Hematopoietic multipotent progenitor cell treated with erythropoietin and hydrocortisone succinate and interleukin-3 and kit ligand, for 8 days (in vitro differentiated cells): Measurements from ENCODE around the gene C22orf39.

Experiments used
- DNase-seq: peaks from one replicate; pipeline ENCODE4 v3.0.0-alpha.2; 2015

The C22orf39 gene

DNA sequence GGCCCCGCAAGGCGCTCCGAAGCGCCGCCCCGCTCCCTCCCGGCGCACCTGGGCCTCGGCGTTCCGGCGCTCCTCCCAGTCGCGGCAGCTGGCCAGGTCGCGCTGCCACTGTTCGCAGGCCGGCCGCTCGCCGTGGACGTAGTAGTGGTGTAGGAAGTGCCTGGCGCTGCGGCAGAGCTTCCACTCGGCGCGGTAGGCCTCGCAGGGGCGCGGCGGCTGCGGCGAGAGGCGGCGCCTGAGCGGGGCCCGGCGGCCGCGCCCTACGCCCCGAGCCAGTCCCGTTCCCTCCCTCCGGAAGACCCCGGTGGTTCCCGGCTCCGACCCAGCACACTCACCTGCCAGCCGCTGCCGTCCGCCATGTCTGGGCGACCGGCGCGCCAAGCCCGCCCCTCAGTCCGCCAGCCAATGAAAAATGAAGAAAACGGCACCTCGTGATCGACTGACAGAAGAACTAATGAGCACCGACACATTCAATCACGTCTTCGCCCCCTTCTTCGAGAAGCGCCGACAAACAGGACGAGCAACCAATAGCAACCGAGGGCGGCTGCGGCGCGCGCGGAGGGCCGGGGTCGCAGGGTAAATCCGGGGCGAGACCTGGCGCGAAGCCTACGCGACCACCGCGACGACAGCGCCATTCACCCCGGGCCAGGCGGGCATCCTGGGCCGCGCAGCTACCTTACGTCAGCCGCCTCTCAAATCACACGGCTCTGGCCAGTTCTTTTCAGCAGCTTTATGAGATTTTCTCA is at the start of gene C22orf39:
Gene C22orf39, minus strand, starts transcription at position 382 of the 746 bp plus-strand sequence. Its CDS starts 23 bp downstream, at position 359.
- peak; percentile 93 for DNase-seq

DNA sequence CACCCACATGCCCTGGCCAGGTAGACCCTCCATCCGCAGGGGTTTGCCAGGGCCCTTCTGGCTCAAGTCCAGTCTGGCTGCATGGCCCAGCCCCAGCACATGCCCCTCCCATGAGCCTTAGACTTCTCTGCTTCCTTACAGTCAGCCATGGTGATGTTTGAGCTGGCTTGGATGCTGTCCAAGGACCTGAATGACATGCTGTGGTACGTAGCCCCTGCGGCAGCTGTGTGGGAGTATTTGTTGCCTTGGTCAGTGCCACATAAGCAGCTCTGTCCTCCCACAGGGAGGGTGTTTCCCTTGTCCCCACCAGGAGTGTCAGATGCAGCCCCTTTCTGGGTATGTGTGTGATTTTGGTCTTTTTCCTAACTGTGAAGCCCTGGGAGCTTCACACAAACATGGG is 49.7 kb upstream of the C22orf39 start:
- peak; percentile 30 for DNase-seq

DNA sequence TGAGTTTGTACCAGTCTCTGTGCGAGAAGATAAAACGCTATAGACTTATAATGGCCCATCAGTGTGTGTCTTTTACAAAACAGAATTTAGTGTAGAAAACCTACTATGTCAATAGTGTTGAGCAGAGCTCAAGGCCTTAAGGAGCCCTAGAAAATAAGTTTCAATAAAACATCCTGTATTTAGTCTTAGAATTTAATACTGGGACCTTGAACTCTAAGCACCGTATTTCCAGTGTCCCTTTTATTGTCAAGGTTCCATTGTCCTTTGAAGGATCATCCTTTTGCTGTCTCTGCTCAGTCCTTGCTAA is 48.8 kb upstream of the C22orf39 start:
- DNase-seq: no peak

- no peak for DNase-seq
Measured at GRCh38 chr22:19495562-19496323, 48.2 kb upstream of the C22orf39 start.

- DNase-seq: no peak
Measured at GRCh38 chr22:19494676-19495173, 47.2 kb upstream of the C22orf39 start.

DNA sequence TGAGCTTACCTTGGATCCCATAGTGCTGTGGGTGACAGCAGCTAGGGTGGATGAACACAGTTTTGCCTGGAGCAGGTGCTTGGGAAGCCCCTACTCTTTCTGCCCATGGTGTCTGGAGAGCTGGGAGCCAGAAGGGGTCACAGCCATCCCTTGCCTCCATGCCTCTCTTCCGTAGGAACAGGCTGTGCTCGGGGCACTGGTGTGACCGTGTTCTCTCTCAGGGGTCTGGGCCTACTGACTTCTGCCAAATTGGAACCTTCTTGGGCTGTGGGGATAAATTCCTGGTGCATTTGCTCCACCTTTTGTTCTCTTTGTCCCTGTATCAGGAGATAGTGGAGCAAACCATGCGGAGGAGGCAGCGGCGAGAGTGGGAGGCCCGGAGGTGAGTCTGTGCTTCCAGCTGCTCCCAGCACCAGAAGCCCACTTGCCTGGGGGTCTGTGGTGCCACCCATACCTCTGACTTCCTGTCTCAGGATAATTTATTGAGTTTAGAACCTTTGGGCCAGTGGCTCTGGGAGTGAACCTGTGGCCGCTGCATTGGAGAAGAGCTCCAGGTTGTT is 46.6 kb upstream of the C22orf39 start:
- DNase-seq: no peak

- DNase-seq: no peak
Measured at GRCh38 chr22:19492504-19493174, 45.1 kb upstream of the C22orf39 start.

DNA sequence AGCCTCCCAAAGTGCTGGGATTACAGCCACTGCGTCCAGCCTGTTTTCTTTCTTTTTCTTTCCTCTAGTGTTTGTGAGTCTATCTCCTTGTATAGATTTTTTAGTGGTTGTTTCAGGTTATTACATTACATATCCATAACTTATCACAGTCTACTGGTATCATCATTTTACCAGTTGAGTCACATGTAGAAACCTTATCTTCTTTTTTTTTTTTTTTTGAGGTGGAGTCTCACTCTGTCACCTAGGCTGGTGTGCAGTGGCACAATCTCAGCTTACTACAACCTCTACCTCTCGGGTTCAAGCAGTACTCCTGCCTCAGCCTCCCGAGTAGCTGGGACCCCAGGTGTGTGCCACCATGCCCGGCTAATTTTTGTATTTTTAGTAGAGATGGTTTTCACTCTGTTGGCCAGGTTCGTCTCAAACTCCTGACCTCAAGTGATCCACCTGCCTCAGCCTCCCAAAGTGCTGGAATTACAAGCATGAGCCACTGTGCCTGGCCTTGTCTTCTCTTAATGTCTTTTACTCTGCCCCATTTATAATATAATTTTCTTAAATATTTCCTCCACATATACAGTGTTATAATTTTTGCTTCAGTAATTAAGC is 43.2 kb upstream of the C22orf39 start:
- no peak for DNase-seq

DNA sequence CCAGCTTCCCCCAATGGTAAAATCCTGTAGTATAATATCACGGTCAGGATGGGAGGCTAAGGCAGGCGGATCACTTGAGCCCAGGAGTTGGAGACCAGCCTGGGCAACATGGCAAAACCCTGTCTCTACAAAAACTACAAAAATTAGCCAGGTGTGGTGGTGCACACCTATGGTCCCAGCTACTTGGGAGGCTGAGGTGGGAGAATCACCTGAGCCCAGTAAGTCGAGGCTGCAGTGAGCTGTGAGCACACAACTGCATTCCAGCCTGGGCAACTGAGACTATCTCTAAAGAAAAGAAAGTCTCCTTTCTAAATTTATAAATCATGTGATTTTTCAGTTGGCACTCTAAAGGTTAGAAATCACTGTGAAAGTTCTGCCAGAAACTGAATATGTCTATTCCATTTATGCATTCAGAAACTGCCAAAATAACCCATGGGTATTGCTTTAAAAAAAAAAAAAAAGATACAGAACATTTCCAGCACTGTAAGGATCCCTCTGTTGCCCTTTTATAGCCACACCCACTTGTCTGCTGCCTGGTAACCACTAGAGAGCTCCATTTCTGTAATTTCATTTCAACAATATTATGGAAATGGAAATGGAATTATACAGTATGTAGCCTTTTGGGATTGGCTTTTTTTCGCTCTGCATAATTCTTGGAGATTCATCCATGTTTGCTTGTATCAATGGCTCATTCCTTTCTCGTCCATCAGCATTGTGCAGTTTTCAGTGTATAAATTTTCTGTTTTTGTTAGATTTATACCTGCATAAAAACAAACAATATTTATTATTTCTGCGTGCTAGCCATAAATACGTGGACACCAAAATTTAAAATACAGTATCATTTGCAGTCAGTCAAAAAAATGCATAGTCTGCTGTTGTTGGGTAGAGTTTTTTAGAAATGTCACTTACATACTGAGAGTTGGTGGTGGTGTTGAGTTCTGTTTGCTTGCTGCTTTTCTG is 41.7 kb upstream of the C22orf39 start:
- peak; percentile 50 for DNase-seq

DNA sequence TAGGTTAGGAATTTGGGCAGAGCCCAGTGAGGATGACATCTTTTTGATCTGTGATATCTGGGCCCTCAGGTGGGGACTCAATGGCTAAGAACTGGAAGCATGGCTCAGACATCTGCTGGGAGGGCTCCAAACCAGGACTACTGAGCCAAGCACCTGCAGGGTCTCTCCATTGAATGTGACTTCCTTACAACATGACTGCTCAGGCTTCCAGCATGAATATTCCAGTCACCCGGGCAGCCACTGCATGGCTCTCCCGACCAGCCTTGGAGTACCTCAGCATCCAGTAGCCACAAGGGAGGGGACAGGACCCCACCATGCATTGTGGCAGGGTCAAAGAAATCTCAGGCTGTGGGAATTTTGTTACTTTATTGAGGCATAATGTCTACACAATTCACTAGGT is 40.8 kb upstream of the C22orf39 start:
- DNase-seq: no peak

- no peak for DNase-seq
Measured at GRCh38 chr22:19483481-19484244, 36.2 kb upstream of the C22orf39 start.

DNA sequence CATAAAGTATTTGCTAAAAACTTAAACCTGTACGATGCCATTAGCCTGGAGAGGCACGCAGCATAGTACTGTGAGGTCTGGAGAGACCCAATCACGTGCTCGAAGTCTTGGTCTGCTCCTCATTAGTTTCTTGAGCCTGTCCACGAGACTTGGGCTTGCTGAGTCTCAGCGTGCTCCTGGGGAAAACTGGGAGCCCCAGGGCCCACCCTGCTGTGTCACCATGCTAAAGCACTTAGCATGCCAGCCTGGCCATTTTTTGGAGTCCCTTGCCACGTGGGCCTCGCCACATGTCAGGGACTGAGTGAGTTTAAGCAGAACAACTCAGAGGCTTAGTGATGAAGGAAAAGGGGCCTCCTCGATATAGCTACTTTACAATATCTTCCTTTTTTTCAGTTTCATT is 34.8 kb upstream of the C22orf39 start:
- no peak for DNase-seq

- peak; percentile 4 for DNase-seq
Measured at GRCh38 chr22:19480789-19481188, 33.3 kb upstream of the C22orf39 start.

- peak; percentile 8 for DNase-seq
Measured at GRCh38 chr22:19480173-19480568, 32.7 kb upstream of the C22orf39 start.

GRCh38 chr22:19479355-19480172 is 32.1 kb upstream of the C22orf39 start, which contains the start of gene CDC45:
Gene CDC45 (plus strand): TSS chr22:19479920. CDS start chr22:19479969, 49 bp downstream.
- DNase-seq: peak; percentile 98

DNA sequence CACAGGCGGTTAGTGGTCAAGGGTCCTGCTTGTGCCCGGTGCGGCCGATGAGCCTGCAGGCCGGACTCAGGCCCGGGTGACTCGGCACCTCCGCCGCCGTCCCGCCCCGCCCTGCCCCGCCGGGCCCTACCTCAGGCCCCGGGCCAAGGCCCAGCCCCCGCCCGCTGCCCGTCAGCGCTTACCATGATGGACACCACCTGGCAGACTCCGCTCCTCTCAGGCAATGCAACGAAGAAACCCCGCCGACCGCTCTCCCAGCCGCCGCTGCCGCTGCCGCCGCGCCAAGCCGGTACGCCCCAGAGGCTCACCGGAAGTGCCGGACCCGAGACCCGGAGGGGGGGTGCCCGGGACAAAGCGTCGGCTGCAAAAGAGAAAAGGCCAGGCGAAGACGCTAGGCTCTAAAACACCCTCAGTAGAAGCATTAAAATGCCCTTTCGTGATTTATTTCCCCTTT is 31.4 kb upstream of the C22orf39 start, which contains the start of gene UFD1:
Gene UFD1, minus strand, starts transcription at position 293 of the 454 bp plus-strand sequence. Its CDS starts 108 bp downstream, at position 185.
- DNase-seq: no peak

GRCh38 chr22:19478045-19478900 is 30.8 kb upstream of the C22orf39 start:
- DNase-seq: peak; percentile 20

GRCh38 chr22:19477321-19478044 is 30.0 kb upstream of the C22orf39 start:
- DNase-seq: peak; percentile 38
